ENCODE data around the gene IFRD1. TPM values are rescaled to one million over a fixed set of nuclear protein-coding genes. Genes with fewer than 3 reads are reported as not detected.

The IFRD1 gene
- total RNA-seq, 2 donors from 2014 or later = 54.3 to 57.6 TPM

DNA sequence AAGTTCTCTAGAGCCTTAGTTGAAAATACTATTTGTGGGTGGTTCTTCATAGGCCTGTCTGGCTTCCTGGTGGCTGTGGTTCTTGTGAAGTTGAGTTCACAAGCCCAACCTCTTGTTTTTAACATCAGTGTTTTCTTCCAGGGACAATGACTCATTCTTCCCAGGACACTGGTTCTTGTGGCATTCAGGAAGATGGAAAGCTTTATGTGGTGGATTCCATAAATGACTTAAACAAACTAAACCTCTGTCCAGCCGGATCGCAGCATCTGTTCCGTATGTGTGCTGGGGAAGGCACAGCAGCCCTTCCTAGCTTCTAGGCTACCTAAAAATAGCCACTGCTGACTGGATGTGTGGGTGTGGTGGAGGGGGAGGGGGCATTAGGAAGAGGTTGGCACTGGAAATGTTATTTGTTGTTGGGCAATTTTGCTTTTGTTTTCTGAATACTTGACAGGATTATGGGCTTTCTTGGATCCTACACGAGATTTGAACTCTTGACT lies 34.5 kb downstream of the IFRD1 start:
- no peak overlapping the region for H3K4me3 Mint-ChIP-seq
- H3K36me3 Mint-ChIP-seq (ENCODE audit: low read depth) = peaks cover 2% of the 10 kb centered on the region
- Histone ChIP-seq H3K27ac (ENCODE audit: low read depth, low read length) (no peak overlapping the region), H3K36me3 (ENCODE audit: control insufficient read depth, insufficient read depth, low read length) (no peaks in the 10 kb centered on the region), H3K4me3 (ENCODE audit: low read length) (no peak overlapping the region), H3K27me3 (ENCODE audit: control insufficient read depth, insufficient read depth, low read length, poor library complexity, severe bottlenecking) (no peaks in the 10 kb centered on the region), H3K4me1 (ENCODE audit: control insufficient read depth, insufficient read depth, low read length) (no peaks in the 10 kb centered on the region), H3K9me3 (ENCODE audit: control insufficient read depth, low read length) (no peaks in the 10 kb centered on the region), H3K9ac (ENCODE audit: extremely low read depth, low read length, poor library complexity, severe bottlenecking) (no peak overlapping the region)
- H3K9me3 Mint-ChIP-seq = no peaks in the 10 kb centered on the region
- H3K4me1 Mint-ChIP-seq = peaks cover 10% of the 10 kb centered on the region
- H3K27me3 Mint-ChIP-seq (ENCODE audit: insufficient read depth) = no peaks in the 10 kb centered on the region
- TF ChIP-seq, protein P1, sequence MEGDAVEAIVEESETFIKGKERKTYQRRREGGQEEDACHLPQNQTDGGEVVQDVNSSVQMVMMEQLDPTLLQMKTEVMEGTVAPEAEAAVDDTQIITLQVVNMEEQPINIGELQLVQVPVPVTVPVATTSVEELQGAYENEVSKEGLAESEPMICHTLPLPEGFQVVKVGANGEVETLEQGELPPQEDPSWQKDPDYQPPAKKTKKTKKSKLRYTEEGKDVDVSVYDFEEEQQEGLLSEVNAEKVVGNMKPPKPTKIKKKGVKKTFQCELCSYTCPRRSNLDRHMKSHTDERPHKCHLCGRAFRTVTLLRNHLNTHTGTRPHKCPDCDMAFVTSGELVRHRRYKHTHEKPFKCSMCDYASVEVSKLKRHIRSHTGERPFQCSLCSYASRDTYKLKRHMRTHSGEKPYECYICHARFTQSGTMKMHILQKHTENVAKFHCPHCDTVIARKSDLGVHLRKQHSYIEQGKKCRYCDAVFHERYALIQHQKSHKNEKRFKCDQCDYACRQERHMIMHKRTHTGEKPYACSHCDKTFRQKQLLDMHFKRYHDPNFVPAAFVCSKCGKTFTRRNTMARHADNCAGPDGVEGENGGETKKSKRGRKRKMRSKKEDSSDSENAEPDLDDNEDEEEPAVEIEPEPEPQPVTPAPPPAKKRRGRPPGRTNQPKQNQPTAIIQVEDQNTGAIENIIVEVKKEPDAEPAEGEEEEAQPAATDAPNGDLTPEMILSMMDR (conservative IDR thresholded peaks at IDR 0.05) = no peak
- DNase-seq = no peak
- WGBS, 2 experiments (ENCODE audit: insufficient coverage in 1 of 2, insufficient read length in 1 of 2) = 90 to 99% methylated on average over 4 of the region's 4 CpGs
- H3K27ac Mint-ChIP-seq = no peak overlapping the region

DNA sequence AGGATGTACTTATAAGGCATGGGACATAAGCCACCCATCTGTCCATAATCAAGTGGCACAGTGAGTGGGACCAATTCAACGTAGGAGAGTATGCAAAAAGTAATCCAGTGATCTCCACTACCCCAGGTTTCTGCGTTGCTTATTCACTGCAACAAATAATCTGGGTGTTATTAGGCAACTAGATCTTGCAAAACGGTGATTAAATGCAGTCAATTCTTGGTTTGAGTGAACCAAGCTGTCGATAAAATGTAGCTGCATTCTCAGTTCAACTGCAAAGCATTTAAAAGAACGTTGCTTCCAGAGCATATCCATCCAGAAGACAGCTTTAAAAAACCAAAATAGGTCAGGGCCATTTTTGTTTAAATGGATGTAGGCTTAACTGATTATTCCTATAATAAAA lies 35.5 kb downstream of the IFRD1 start:
- Histone ChIP-seq H3K36me3 (ENCODE audit: control insufficient read depth, insufficient read depth, low read length) (no peaks in the 10 kb centered on the region), H3K4me3 (ENCODE audit: low read length) (no peak overlapping the region), H3K9me3 (ENCODE audit: control insufficient read depth, low read length) (no peaks in the 10 kb centered on the region), H3K27ac (ENCODE audit: low read depth, low read length) (no peak overlapping the region), H3K4me1 (ENCODE audit: control insufficient read depth, insufficient read depth, low read length) (no peaks in the 10 kb centered on the region), H3K9ac (ENCODE audit: extremely low read depth, low read length, poor library complexity, severe bottlenecking) (no peak overlapping the region), H3K27me3 (ENCODE audit: control insufficient read depth, insufficient read depth, low read length, poor library complexity, severe bottlenecking) (no peaks in the 10 kb centered on the region)
- TF ChIP-seq, protein P1 (conservative IDR thresholded peaks at IDR 0.05) = no peak
- H3K9me3 Mint-ChIP-seq = no peaks in the 10 kb centered on the region
- no peak overlapping the region for H3K27ac Mint-ChIP-seq
- peaks cover 10% of the 10 kb centered on the region for H3K4me1 Mint-ChIP-seq
- no peak overlapping the region for H3K4me3 Mint-ChIP-seq
- no peaks in the 10 kb centered on the region for H3K27me3 Mint-ChIP-seq (ENCODE audit: insufficient read depth)
- DNase-seq = no peak
- peaks cover 2% of the 10 kb centered on the region for H3K36me3 Mint-ChIP-seq (ENCODE audit: low read depth)
- 91 to 96% methylated on average over 3 to 5 of the region's 5 CpGs for WGBS, 2 experiments (ENCODE audit: insufficient coverage in 1 of 2, insufficient read length in 1 of 2)

DNA sequence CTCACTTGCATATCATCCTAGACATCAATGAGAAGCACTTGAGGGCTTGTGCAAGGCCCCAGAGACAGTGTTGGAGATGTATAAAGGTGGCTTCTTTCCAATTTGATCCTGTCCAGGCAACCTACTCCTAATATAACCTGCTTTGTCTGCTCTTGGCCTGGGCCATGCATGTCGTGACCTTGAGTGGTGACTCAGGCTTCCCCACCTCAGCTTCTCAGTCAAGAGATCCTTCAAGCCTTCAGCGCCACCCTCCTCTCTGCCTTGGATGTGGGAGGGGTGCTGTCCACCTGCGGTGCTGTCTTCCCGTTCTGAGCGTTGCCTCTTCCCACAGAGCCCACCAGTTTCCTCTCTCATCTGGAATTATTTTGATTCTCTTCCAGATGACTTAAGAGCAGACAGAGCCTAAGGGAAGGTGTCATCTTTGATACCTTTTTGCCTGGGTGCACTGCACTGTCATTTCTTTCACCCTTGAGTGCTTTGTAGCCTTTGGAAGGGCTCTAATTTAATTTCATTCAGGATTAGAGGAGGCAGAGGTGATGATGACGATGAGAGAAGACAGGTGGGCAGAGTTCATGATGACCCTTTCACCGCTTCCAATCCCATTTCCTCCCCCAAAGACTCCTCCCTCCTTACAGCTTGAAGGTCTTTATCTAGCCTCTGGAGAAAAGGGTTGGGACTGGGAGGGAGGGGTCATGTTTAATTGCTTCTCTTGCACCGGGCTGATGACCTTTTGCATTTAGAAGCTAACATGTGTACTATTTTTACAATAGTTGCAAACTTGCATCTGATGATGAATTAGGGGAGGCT lies 37.4 kb downstream of the IFRD1 start:
- peaks cover 2% of the 10 kb centered on the region for H3K36me3 Mint-ChIP-seq (ENCODE audit: low read depth)
- DNase-seq = no peak
- H3K27me3 ChIP-seq (ENCODE audit: control insufficient read depth, insufficient read depth, low read length, poor library complexity, severe bottlenecking) = no peaks in the 10 kb centered on the region
- H3K27me3 Mint-ChIP-seq (ENCODE audit: insufficient read depth) = no peaks in the 10 kb centered on the region
- no peaks in the 10 kb centered on the region for H3K9me3 Mint-ChIP-seq
- WGBS, 2 experiments (ENCODE audit: insufficient coverage in 1 of 2, insufficient read length in 1 of 2) = 90 to 97% methylated on average over 5 to 8 of the region's 8 CpGs
- no peak overlapping the region for H3K4me3 Mint-ChIP-seq
- no peaks in the 10 kb centered on the region for H3K4me1 ChIP-seq (ENCODE audit: control insufficient read depth, insufficient read depth, low read length)
- H3K36me3 ChIP-seq (ENCODE audit: control insufficient read depth, insufficient read depth, low read length) = no peaks in the 10 kb centered on the region
- TF ChIP-seq, protein P1 (conservative IDR thresholded peaks at IDR 0.05) = no peak
- H3K9me3 ChIP-seq (ENCODE audit: control insufficient read depth, low read length) = no peaks in the 10 kb centered on the region
- no peak overlapping the region for H3K27ac Mint-ChIP-seq
- H3K4me1 Mint-ChIP-seq = peaks cover 4% of the 10 kb centered on the region
- H3K27ac ChIP-seq (ENCODE audit: low read depth, low read length) = no peak overlapping the region
- no peak overlapping the region for H3K4me3 ChIP-seq (ENCODE audit: low read length)
- no peak overlapping the region for H3K9ac ChIP-seq (ENCODE audit: extremely low read depth, low read length, poor library complexity, severe bottlenecking)

All from endodermal cell (in vitro differentiated cells).